Thymus (tissue), 11 donors: Measurements from ENCODE around the gene ACSBG1. TPM values are rescaled to one million over a fixed set of nuclear protein-coding genes. Genes with fewer than 3 reads are reported as not detected.

ENCODE experiments used
- DNase-seq, 9 donors: peaks; one replicate each; pipeline ENCODE4 v3.0.0-alpha.2; 2013; ENCODE audit warnings: low spot score in 9 of 9, low read depth in 6 of 9, missing footprints in 1 of 9
- H3K27ac ChIP-seq, 2 donors: one replicate each; pipeline ENCODE4 v1.5.1; 2013; ENCODE audit warnings: control low read depth in 1 of 2, low read depth in 1 of 2, low read length in 1 of 2, mild to moderate bottlenecking in 1 of 2, moderate library complexity in 1 of 2
- H3K27me3 ChIP-seq, 2 donors: one replicate each; pipeline ENCODE4 v1.5.1; 2013; ENCODE audit warnings: low read length in 1 of 2; ENCODE audit not compliant: control insufficient read depth in 2 of 2, insufficient read depth in 1 of 2
- H3K36me3 ChIP-seq, 2 donors: one replicate each; pipeline ENCODE4 v1.5.1; 2013; ENCODE audit warnings: low read length in 1 of 2, mild to moderate bottlenecking in 1 of 2, moderate library complexity in 1 of 2; ENCODE audit not compliant: control insufficient read depth in 2 of 2, insufficient read depth in 2 of 2
- H3K4me1 ChIP-seq, 2 donors: one replicate each; pipeline ENCODE4 v1.5.1; 2013; ENCODE audit warnings: low read length in 2 of 2; ENCODE audit not compliant: control insufficient read depth in 2 of 2, insufficient read depth in 2 of 2
- H3K4me3 ChIP-seq, 2 donors: one replicate each; pipeline ENCODE4 v1.5.1; 2013; ENCODE audit warnings: low read length in 2 of 2, control low read depth in 1 of 2, mild to moderate bottlenecking in 1 of 2
- H3K9me3 ChIP-seq, 2 donors: one replicate each; pipeline ENCODE4 v1.5.1; 2013; ENCODE audit warnings: low read length in 1 of 2, mild to moderate bottlenecking in 1 of 2; ENCODE audit not compliant: control insufficient read depth in 2 of 2, insufficient read depth in 1 of 2
- WGBS: extraction: QIAGEN DNeasy Blood & Tissue Kit; methylation state at CpG from one replicate; pipeline ENCODE4 v1.1.7; 2013; 5-methylcytosine and 5-hydroxymethylcytosine counted together
- polyA plus RNA-seq: library from polyadenylated mRNA; stranded (reverse); fragments of 200-250 nt; gene quantifications from one replicate; pipeline ENCODE4 v1.2.3, GENCODE V29; 2013
- total RNA-seq: library from RNA; stranded (reverse); fragments of 120-200 nt; gene quantifications from one replicate; pipeline ENCODE4 v1.2.4, GENCODE V29; 2013
- donor health status: healthy.

Gene ACSBG1
- total and polyA plus RNA-seq, 2 donors: 1.1 to 7.9 TPM

DNA sequence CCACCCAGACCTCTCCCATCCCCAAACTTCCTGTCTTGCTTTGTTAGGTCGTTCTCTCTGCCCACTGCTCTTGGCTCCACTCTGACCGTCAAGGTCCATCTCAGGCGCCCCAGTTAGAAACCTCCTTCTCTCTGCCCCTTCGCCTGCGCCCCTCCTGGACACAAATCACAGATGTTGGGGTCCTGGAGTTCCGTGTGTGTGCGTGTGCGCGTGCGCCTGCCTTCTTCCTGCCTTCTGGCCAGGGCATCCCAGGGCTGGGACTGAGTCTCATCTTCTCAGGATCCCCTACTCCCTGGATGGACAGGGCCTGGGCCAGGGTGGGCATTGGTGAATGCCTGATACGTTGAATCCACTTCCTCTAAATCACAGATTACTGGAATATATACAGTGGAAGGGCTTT lies 869 bp downstream of the ACSBG1 start:
- DNase-seq: no peak
- Histone ChIP-seq H3K36me3 (no peaks in the 10 kb centered on the region), H3K4me1 (no peaks in the 10 kb centered on the region), H3K9me3 (no peaks in the 10 kb centered on the region), H3K4me3 (no peak overlapping the region), H3K27me3 (no peaks in the 10 kb centered on the region), H3K27ac (no peak overlapping the region)
- WGBS: 81% methylated on average over 11 of the region's 11 CpGs

DNA sequence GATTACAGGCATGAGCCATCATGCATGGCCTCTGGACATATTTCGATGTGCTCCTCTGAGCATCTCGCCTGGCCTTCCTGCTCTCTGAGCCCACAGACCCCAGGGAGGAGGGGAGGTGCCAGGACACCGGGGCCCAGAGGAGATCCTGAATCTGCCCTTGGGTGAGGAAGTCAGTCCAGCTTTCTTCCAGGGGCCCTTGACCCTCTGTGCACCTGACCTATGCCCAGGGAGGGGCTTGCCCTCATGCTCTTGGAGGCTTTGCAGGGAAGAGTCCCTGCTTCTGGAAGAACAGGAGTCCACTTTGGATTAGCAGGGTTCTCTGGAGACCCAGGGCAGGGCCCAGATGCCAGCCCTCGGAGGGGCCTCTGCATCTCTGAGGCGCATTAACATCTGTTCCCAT lies 1.4 kb downstream of the ACSBG1 start:
- no peaks in the 10 kb centered on the region for H3K36me3 ChIP-seq
- H3K9me3 ChIP-seq: no peaks in the 10 kb centered on the region
- no peak overlapping the region for H3K27ac ChIP-seq
- no peaks in the 10 kb centered on the region for H3K4me1 ChIP-seq
- no peaks in the 10 kb centered on the region for H3K27me3 ChIP-seq
- no peak for DNase-seq
- 93% methylated on average over 5 of the region's 5 CpGs for WGBS
- no peak overlapping the region for H3K4me3 ChIP-seq

DNA sequence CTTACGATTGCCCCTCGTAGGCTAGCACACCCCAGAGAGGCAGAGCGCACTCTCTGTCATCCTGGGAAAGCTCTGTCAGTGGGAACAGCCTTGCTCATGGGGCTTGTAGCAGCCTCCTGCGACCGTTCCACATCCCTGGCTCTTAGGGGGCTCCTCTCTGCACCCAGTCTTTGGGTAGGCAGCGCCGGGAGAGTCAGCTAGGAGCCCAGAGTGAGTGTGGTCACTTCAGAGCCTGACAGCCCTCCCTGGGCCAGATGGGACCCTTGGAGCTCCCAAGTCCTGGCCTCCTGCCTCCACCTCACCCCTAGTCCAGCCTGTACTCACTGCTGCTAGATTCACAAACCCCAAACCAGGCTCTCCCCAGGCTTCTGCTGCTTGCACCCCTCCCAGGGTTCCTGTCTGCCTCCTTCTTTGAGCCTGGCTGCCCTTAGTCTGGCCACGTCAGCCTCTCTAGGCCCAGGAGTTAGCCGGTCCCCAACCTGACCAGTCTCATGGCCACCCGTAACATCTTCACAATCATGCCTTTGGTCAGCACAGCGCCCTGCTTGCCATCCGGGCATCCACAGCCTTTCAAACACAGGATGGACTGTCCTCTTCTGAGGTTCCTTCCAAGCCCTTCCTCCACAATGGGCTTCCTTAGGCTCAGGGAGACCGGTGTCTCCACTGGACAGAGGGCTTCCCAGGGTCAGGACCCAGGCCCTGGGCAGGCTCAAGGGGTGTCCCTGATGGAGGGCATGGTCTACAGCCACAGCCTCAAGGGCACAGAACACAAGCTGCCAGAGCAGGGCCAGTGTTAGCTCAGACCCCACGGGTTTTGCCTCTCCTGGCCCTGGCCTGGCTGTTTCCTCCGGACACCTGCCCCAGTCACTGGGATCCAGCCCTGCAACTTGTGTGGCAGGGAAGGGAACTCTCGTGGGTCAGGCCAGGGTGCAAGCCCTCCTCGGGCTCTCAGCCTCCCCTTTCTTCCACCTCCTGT lies 4.6 kb downstream of the ACSBG1 start:
- no peaks in the 10 kb centered on the region for H3K27me3 ChIP-seq
- H3K4me1 ChIP-seq: no peaks in the 10 kb centered on the region
- no peaks in the 10 kb centered on the region for H3K36me3 ChIP-seq
- no peaks in the 10 kb centered on the region for H3K9me3 ChIP-seq
- no peak overlapping the region for H3K4me3 ChIP-seq
- no peak for DNase-seq
- H3K27ac ChIP-seq: no peak overlapping the region
- 96% methylated on average over 17 of the region's 17 CpGs for WGBS

DNA sequence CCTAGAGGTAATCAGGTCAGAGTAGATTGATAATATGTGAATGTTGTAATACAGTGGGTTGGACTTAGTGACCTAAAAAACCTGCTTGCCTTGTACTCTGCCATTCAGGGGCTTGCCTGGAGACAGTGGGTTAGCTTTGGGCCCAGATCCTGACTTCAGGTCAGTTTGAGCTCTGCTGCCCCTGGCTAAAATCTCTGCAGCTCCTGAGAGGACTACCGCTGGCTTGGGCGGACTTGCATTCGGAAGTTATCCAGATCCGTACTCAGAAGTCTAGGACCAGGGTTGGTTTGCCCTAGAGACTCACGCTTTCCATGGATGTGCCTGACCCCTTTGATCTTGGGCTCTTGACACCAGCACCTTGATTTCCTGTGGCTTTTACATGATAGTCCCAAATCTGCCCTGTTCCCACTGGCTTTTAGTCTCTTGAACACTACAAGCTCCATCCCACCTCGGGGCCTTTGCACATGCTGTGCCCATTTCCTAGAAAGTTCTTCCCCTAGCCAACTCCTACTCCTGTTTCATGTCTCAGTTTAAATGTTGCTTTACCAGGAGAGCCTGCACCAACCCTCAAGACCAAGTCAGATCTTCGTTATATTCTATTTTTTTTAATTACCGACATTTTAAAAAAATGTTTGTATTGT lies 5.9 kb downstream of the ACSBG1 start:
- Histone ChIP-seq H3K4me3 (no peak overlapping the region), H3K9me3 (no peaks in the 10 kb centered on the region), H3K27me3 (no peaks in the 10 kb centered on the region), H3K36me3 (no peaks in the 10 kb centered on the region), H3K27ac (no peak overlapping the region), H3K4me1 (no peaks in the 10 kb centered on the region)
- WGBS: 98% methylated on average over 8 of the region's 8 CpGs
- DNase-seq: no peak

DNA sequence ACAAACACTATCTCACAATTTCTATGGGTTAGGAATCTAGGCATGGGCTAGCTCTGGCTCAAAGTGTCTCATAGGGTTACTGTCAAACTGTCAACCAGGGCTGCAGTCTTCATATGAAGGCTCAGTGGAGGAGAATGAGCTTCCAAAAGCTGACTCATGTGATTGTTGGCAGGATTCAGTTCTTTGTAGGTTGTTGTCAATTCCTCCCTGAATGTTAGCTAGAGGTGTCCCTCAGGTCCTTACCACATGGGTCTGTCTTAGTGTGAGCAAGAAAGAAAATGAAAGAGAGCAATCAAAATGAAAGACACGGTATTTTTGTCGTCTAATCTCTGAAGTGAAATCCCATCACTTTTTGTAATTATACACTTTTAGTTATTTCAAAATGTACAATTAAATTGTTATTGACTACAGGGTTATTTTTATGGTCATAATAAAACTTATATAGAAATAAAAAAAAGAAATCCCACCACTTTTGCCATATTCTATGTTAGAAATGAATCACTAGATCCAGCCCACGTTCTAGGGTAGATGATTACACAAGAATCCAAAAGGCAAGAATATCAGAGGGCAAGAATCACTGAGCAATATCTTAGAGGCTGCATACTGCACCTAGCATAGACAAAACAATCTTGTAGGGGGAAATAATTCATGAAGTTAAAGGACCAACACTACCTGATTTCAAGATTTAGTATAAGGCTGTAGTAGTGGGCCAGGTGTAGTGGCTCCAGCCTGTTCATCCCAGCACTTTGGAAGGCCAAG lies 8.4 kb downstream of the ACSBG1 start:
- no peaks in the 10 kb centered on the region for H3K9me3 ChIP-seq
- no peak overlapping the region for H3K27ac ChIP-seq
- no peak overlapping the region for H3K4me3 ChIP-seq
- 93% methylated on average over 3 of the region's 3 CpGs for WGBS
- no peaks in the 10 kb centered on the region for H3K4me1 ChIP-seq
- no peaks in the 10 kb centered on the region for H3K27me3 ChIP-seq
- H3K36me3 ChIP-seq: no peaks in the 10 kb centered on the region
- no peak for DNase-seq

DNA sequence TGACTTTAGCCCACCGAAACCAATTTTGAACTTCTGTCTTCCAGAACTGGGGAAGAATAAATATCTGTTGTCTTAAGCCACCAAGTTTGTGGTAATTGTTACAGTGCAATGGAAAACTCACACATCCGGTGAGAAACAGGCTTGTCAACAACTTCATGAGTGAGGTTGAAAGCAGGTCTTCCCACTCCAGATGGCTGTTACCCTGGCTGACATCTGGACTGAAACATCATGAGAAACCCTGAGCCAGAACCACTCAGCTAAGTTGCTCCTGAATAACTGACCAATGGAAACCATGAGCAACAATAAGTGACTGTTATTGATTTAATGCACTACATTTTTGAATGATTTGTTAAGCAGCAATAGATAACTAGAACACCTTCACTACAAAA lies 10.3 kb downstream of the ACSBG1 start:
- Histone ChIP-seq H3K27ac (no peak overlapping the region), H3K9me3 (no peaks in the 10 kb centered on the region), H3K4me3 (no peak overlapping the region), H3K4me1 (no peaks in the 10 kb centered on the region), H3K27me3 (no peaks in the 10 kb centered on the region), H3K36me3 (no peaks in the 10 kb centered on the region)
- DNase-seq: no peak
- 94% methylated on average over 2 of the region's 2 CpGs for WGBS

DNA sequence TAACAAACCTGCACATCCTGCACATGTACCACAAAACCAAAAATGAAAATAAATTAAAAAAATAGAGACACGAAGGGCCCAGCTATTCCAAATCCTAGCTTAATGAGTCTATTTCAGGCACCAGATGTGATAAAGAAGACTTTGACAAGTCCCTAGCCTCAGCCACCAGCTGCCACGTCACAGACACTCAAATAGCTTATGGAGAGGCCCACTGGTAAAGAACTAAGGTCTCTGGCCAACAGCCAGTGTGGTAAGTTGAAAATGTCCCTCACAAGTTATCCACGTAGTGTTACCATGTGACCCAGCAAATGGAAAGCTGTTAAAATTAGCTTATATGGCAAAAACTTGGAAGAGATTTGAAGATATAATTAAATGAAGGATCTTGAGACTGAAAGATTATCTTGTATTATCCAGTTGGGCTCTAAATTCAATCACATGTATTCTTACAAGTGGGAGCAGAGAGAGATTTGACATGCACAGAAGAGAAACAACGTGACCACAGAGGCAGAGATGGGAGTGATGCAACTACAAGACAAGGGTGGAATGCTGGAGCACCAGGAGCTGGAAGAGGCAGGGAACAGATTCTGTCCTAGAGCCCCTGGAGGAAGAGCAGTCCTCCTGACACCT lies 10.9 kb downstream of the ACSBG1 start:
- Histone ChIP-seq H3K36me3 (no peaks in the 10 kb centered on the region), H3K27ac (no peak overlapping the region), H3K4me3 (no peak overlapping the region), H3K4me1 (no peaks in the 10 kb centered on the region), H3K9me3 (no peaks in the 10 kb centered on the region), H3K27me3 (no peaks in the 10 kb centered on the region)
- no peak for DNase-seq
- WGBS: 88% methylated on average over 4 of the region's 4 CpGs

DNA sequence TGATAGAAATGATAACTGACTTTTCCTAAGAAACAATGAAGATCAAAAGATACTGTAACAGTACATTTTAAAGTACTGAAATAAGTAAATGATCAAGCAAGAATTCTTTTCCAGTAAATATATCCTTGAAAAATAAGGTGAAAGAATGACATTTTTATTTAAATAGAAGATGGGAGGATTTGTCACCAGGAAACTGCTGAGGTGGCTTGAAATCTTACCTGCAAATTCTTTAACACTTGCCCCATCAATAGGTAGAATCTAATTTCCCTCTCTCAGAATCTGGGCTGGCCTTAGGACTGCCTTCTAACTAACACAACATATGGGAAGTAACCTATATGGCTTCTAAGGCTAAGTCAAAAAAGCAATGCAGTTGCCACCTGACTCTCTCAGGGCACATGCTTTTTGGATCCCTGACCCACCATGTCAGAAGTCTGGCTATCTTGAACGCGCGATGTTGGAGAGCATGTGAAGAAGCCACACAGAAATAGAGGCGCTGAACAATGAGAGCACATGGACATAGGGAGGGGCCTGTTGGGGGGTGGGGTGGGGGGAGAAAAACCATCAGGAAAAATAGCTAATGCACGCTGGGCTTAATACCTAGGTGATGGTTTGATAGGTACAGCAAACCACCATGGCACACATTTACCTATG lies 11.5 kb downstream of the ACSBG1 start:
- Histone ChIP-seq H3K27me3 (no peaks in the 10 kb centered on the region), H3K36me3 (no peaks in the 10 kb centered on the region), H3K9me3 (no peaks in the 10 kb centered on the region), H3K27ac (no peak overlapping the region), H3K4me1 (no peaks in the 10 kb centered on the region), H3K4me3 (no peak overlapping the region)
- 97% methylated on average over 5 of the region's 5 CpGs for WGBS
- DNase-seq: no peak
